HG03354 (cell line): ENCODE data around the gene GORASP1.
"Not testable (repeated sequence)": the region's sequence is repeated elsewhere in the genome, so short reads cannot be mapped to it uniquely, and the experiment has no call there.

Experiments used
- ATAC-seq: cut with Tn5 transposase; IDR thresholded peaks from one replicate; pipeline ENCODE4 v1.9.1; 2021; ENCODE audit warnings: mild to moderate bottlenecking; ENCODE audit not compliant: unreplicated experiment, poor library complexity, severe bottlenecking

The GORASP1 gene

DNA sequence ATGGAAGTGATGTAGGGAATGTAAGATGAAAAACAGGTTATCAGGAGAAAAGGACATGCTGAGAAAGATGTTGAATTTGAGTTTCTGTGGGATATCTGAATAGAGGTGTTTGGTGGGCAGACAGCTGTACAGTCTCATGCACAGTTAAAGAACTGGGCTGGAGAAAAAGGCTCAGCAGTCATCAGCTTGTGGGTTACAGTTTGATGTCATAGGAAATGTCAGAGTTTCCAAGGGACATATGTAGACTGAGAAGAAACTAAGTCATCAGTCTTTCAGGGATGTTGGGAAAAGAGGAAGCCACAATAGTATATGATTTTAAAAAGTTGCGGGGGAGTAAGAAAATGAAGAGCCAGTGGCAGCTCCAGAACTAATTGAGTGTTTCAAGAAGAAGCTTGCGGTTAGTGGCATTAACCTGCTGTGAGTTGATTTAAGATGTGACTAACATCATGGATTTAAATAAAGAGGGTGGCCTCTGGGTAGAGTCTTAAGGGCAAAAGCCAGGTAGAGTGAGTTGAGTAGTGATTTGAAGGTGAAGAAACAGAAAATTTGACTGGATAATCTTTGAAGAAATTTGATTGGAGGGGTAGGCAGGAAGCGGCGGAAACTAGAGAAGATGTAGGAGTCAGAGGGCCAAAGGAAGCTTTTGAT, 24.6 kb downstream of the GORASP1 start:
- no peak for ATAC-seq

DNA sequence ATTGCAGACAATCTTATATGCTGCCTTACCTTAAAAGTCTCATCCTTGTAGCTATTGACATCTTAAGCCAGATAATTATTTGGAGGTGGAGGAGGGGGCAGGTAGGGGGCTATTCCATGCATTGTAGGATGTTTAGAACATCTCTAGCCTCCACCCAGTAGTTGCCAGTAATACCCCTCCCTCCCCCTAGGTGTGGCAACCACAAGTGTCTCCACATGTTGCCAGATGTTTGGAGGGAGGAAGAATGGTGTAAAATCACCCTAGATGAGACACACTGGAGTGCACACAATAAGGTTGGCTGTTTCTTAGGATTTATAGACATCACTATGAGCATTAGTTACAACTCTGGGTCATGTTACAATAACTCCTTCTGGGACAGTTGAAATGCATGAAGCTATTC, 27.4 kb downstream of the GORASP1 start:
- ATAC-seq = no peak

DNA sequence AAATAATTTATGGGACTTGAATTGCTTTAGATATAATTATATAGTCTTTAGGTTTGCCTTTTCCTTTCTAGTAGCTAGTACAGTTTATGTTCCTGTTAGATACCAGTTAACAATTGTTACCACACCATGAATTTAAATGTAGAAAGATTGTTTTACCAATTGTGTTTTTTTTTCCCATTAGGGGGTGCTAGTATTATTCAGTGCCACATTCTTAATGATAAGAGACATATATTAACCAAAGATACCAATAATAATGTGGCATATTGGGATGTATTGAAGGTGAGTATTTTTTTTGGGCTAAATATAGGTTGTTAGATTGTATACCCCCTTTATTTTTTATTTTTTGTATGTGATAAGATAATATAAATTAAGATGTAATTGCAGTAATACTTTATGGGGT, 27.9 kb downstream of the GORASP1 start:
- no peak for ATAC-seq

DNA sequence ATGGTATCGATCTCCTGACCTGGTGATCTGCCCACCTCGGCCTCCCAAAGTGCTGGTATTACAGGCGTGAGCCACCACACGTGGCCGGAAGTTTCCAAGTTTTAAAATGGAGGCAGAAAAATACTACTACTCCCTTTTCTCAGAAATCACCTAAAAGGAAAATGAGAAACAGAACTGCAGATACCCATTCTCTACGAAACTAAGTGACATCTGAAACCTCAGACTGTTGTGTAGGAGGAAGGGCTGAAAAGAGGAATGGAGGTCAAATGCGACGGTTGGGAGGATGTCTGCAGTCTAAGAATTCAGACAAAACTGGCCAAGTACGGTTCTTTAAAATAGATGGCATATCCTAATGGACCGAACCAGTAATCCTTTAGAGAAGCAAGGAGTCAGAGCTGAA, 31.5 kb downstream of the GORASP1 start:
- ATAC-seq = peak; percentile 64

DNA sequence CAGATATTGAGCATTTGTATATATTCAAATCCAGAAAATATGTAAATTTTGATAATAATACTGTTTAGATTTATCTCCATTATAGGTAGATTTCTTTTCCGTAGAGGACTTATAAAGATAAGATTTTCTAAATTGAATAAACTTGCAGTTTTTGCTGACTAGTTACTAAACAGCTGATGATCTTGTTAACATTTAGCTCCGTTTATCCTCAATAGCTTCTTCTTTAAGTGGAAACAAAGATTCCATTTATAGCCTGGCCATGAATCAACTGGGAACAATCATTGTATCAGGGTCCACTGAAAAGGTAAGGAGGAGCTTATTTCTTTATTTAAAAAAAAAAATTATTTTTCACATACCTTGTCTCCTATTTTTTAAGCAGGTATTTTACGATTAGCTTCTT, 38.9 kb downstream of the GORASP1 start:
- no peak for ATAC-seq

DNA sequence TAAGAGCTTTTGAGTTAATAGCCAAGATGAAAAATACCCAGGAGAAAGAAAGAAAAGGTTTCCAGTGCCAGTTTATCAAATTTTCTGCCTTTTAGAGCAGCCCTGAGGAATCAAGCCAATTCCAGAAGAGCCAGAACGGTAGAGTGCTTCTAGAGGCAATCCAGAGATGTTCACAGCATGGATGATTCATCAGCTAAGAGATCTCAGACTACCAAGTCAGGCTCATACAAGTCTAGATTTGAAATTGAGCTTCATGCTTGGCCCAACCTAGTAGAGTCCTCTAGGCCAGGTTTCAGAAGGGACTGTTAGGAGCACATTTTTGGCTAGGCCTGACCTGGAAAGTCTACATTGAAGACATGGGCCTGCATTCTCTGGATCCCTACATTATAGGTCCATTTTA, 40.1 kb downstream of the GORASP1 start:
- ATAC-seq = no peak

DNA sequence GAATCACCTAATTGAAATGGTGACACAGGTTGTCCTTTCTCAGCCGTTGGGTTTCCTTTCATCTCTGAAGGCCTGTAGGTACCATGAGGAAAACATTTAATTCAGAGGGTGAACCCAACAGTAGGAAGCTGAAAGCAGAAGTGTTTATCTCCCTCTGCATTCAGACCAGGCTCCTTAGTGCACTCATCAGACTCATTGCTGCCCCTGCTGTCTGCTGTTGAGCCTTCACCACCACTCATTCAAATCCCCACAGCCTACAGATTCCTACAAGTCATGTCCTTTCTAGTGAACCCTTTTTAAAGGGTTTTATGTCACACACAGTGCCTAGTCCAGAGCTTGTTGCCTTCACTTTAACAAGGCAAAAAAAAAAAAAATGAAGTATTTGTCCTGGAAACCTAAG, 42.2 kb downstream of the GORASP1 start:
- peak; percentile 99 for ATAC-seq

DNA sequence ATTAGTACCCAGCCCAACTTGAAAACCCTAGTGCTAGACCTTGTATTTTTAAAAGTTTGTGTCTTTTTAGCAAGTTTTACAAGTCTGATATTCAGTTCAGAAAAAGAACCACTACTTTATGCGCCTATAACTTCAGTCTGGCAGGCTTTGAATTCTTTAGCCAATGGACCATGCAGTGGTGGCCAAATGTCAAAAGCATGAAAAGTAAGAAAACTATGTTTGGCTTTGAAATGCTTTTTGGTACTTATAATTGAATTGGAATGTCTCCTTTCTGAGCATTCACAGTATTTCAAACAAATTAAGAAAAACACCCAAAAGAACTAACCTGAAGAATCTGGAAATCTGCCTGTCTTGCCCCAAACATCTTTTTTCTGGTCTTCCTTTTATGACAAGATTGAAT, 42.8 kb downstream of the GORASP1 start:
- ATAC-seq = no peak

DNA sequence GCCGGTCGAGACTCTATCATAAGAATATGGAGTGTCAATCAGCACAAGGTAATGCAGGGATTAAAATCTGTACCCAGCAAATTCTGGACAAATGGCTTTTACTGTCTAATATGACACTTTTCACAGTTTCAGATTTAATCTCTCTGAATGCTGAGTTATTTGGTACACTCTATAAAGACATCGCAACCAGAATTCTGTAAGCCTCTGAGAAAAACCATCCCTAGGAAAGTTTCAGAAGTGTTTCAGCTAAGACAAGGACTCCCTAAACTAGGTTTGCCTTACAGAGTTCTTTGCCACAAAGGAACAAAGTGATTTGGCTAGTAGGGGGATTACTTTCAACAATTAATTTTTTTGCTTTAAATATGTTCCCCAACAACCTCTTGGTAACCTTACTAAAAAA, 44.3 kb downstream of the GORASP1 start:
- ATAC-seq = no peak

DNA sequence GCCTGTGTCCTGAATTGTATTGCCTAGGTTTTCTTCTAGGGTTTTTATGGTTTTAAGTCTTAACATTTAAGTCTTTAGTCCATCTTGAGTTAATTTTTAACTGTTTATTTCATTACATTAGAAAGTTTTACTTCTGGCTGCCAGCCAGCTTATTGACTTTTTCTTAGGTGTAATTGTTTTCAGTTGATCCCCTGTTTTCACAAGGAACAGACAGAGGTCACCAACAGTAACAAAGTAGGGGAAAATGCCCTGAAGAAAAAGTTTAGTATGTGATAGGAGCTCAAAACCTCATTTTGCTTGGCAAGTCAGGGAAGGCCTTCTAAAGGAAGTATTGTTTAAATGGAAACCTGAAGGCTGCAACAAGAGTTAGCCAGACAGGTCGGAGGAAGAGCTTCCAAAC, 45.2 kb downstream of the GORASP1 start:
- ATAC-seq = no peak

DNA sequence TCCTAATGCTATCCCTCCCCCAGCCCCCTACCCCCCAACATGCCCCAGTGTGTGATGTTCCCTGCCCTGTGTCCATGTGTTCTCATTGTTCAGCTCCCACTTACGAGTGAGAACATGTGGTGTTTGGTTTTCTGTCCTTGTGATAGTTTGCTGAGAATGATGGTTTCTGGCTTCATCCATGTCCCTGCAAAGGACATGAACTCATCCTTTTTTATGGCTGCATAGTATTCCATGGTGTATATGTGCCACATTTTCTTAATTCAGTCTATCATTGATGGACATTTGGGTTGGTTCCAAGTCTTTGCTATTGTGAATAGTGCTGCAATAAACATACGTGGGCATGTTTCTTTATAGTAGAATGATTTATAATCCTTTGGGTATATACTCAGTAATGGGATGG, 46.2 kb downstream of the GORASP1 start:
- ATAC-seq = not testable (repeated sequence)

DNA sequence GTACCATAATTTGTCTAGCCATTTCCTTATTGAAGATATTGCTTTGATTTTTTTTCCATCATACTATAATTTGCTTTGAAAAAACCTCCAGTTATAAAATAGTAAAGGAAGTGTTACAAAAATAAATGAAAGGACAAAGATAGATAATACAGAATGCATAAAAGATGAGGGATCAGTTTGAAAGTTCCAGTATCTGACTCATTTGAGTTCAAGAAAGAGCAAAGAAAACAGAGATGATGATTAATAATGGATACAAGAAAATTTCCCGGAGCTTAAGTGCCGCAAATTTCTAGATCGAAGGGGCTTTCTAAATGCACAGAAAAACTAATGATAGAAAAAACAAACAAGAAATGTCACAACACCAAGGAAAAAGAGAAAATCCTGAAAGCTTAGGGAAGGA, 51.3 kb downstream of the GORASP1 start:
- ATAC-seq = no peak

DNA sequence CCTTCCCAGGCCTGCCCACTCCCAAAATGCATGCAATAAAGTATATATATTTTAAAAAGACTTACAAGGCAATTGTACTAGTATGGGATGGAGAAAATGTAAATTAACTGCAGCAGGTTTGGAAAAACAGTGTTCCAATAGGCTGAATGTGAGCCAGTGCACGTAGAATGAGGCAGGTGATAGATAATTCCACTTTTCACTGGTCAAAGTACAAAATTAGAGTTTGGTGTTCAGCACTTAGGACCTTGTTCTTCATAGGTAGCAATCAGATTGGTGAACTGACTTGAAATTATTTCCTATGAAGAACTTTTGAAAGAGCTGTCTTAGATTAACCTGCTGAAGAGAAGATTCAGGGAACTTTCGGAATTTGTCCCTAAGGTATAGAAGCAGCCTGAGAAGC, 53.7 kb downstream of the GORASP1 start:
- ATAC-seq = no peak

DNA sequence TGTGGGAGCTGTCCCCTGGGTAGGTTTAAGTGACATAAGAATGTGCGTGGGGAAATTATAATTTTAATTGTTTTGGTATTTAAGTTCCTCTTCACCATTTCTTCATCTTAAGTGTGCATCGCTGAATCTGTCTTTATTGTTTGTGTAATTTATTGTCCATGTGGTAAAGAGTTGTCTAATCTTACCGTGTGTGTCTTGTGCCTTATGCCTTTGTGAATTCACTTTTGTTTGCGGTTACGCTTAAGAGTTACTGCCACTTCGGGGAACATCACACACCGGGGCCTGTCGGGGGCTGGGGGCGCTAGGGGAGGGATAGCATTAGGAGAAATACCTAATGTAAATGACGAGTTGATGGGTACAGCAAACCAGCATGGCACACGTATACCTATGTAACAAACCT, 54.8 kb downstream of the GORASP1 start:
- no peak for ATAC-seq

DNA sequence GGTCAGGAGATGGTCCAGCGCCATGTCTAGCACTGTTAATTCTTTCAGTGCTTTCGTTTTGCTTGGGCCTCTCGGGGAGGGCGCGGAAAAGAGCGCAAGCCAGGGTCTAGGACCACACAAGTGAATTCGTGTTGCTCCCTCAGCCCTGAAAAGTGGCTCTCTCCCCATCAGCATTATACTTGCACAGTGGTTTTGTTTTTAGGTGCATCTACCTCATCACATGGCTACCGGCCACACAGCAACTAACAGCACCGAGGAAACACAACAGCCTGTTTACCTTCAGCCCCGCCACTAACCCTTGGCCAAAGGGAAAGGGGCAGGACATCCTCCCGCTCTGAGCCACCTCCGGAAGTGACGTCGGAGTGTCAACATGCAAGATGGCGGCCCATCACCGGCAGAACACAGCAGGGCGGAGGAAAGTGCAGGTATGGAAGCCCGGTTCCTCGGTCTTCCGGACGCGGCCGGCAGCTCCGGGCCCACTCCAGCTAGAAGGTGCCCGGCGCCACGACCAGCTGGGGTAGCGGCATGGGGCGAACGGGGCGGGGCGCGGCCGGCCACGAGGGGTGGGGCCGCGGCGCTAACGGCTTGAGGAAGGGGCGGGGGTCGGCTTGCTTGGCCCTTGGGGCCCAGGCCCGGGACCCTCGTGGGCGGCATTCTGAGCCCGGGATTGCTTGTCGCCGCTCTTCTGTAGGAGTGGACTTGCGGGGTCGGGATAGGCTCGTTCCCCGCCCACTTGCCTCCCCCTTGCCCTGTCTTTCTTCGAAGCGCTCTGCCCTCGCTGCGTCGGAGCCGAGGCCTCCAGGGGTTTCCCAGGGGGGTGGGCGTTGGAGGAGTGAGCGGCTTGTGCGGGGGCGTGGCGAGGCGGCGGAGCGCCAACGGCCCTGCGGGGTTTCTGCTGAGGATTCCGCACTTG, 55.5 kb downstream of the GORASP1 start, which contains the start of the genes SCN11A and WDR48:
Gene SCN11A (minus strand): TSS at position 296 of the 913 bp plus-strand sequence. CDS start 101,582 bp downstream, outside the sequence.
Gene WDR48 (plus strand): TSS at position 368 of the 913 bp plus-strand sequence. CDS start 10 bp downstream, at position 378.
- peak; percentile 99 for ATAC-seq

DNA sequence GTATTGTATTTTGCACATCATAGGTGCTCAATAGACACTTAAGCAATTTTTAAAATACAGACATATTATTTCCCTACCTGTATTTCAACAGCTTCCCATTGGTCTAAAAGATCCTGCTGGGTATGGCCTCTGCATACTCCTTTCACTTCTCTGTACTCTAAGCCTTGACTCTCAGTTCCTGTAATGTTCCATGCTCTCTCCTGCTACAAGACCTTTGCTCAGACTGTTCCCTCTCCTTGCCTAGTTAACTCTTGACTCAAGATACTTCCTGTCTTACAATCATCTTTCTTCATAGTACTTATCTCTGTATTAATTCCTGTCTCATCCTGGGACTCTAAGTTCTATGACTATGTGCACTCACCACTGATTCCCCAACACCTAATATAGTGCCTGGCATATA, 57.4 kb downstream of the GORASP1 start:
- ATAC-seq = no peak
